MM.1S (cell line): ENCODE data around the gene BSN.

ENCODE experiments used
- EZH2 ChIP-seq: fragments of 300-600 bp; sonication (generic); optimal IDR thresholded peaks from 2 replicates; pipeline ENCODE3; 2017; ENCODE audit warnings: low read depth, mild to moderate bottlenecking, antibody characterized with exemption, low read length, mixed read lengths
- TF ChIP-seq, protein P1 (sequence below): fragments of 300-600 bp; sonication (generic); IDR thresholded peaks from 2 replicates; pipeline ENCODE4 v1.5.1; 2016; ENCODE audit warnings: antibody characterized with exemption, low read length, mixed read lengths

DNA sequence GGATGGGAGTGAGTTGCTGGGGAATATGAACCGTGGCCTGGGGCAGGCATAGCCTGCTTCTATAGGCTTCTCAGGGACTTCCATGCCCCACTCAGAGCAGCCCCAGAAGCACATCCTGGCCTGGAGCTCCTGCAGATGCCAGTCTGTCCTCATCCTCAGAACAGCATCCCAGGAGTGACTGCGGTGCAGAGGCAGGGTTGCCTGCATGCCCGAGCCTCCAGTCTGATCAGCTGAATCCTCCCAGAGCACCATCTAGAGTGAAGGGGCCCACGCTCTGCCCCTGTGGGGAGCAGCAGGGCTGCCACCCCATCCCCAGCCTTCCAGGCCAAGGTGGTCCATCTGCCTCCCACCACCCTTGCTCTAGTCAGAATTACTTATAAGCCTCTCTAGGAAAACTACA, 75.2 kb downstream of the BSN start:
- TF ChIP-seq, protein P1, sequence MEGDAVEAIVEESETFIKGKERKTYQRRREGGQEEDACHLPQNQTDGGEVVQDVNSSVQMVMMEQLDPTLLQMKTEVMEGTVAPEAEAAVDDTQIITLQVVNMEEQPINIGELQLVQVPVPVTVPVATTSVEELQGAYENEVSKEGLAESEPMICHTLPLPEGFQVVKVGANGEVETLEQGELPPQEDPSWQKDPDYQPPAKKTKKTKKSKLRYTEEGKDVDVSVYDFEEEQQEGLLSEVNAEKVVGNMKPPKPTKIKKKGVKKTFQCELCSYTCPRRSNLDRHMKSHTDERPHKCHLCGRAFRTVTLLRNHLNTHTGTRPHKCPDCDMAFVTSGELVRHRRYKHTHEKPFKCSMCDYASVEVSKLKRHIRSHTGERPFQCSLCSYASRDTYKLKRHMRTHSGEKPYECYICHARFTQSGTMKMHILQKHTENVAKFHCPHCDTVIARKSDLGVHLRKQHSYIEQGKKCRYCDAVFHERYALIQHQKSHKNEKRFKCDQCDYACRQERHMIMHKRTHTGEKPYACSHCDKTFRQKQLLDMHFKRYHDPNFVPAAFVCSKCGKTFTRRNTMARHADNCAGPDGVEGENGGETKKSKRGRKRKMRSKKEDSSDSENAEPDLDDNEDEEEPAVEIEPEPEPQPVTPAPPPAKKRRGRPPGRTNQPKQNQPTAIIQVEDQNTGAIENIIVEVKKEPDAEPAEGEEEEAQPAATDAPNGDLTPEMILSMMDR = no peak
- no peak for TF ChIP-seq EZH2
